Ammon's horn (tissue), 1 donor: ENCODE results near the gene ZNF583.

ENCODE experiments used
- DNase-seq: peaks from one replicate; pipeline ENCODE4 v3.0.0-alpha.2; 2016; ENCODE audit warnings: low spot score

ZNF583 gene

GRCh38 chr19:56403764-56404704, at the start of gene ZNF583:
Gene ZNF583 (plus strand): TSS chr19:56404332. CDS start chr19:56407115, 2,783 bp downstream.
- DNase-seq: peak; percentile 96

- DNase-seq: no peak
Measured at GRCh38 chr19:56355517-56355916, 48.6 kb upstream of the ZNF583 start.

GRCh38 chr19:56356944-56357343, 47.2 kb upstream of the ZNF583 start:
- DNase-seq: no peak

- no peak for DNase-seq
Measured at GRCh38 chr19:56360841-56361240, 43.3 kb upstream of the ZNF583 start.

GRCh38 chr19:56367829-56368711, 36.1 kb upstream of the ZNF583 start:
- peak; percentile 90 for DNase-seq

GRCh38 chr19:56369886-56370676, 34.1 kb upstream of the ZNF583 start:
- no peak for DNase-seq

GRCh38 chr19:56372281-56372680, 31.9 kb upstream of the ZNF583 start:
- DNase-seq: no peak

GRCh38 chr19:56377105-56377924, 26.8 kb upstream of the ZNF583 start:
- no peak for DNase-seq

GRCh38 chr19:56383826-56384605, 20.1 kb upstream of the ZNF583 start:
- no peak for DNase-seq

- DNase-seq: peak; percentile 98
Measured at GRCh38 chr19:56393119-56394012, 10.8 kb upstream of the ZNF583 start, which contains the start of gene ZNF582. Gene ZNF582 (minus strand): TSS chr19:56393534. CDS start chr19:56391752, 1,782 bp downstream.

GRCh38 chr19:56398809-56399208, 5.3 kb upstream of the ZNF583 start:
- no peak for DNase-seq

GRCh38 chr19:56400485-56400884, 3.6 kb upstream of the ZNF583 start:
- no peak for DNase-seq

- no peak for DNase-seq
Measured at GRCh38 chr19:56403261-56403660, 871 bp upstream of the ZNF583 start.

GRCh38 chr19:56404705-56405056, 549 bp downstream of the ZNF583 start:
- DNase-seq: no peak

- DNase-seq: peak; percentile 22
Measured at GRCh38 chr19:56405062-56405461, 930 bp downstream of the ZNF583 start.

GRCh38 chr19:56423276-56423984, 19.3 kb downstream of the ZNF583 start:
- no peak for DNase-seq

GRCh38 chr19:56423985-56424353, 19.8 kb downstream of the ZNF583 start:
- no peak for DNase-seq

- no peak for DNase-seq
Measured at GRCh38 chr19:56441206-56441792, 37.2 kb downstream of the ZNF583 start.
